Heart left ventricle (tissue), 16 donors: ENCODE results near the gene PLBD1. TPM values are rescaled to one million over a fixed set of nuclear protein-coding genes. Genes with fewer than 3 reads are reported as not detected.

Experiments used
- ATAC-seq, 4 donors: fragments of 200-7000 bp; cut with Tn5 transposase; one replicate each; pipeline ENCODE4 v1.9.1; 2020 to 2022; ENCODE audit warnings: moderate library complexity in 4 of 4, mild to moderate bottlenecking in 3 of 4, moderate number of reproducible peaks in 1 of 4
- DNase-seq, 5 donors: peaks; one replicate each; pipeline ENCODE4 v3.0.0-alpha.2; 2020
- H3K27ac ChIP-seq, 12 donors: fragments of 200-600 bp; sonication (generic) in 4 of 12; one replicate each; pipeline versions ENCODE4 v1.5.0 to v1.8.0; 2016 to 2022; ENCODE audit warnings: mild to moderate bottlenecking in 2 of 12
- H3K27me3 ChIP-seq, 9 donors: fragments of 200-600 bp; sonication (generic) in 2 of 9; one replicate each; pipeline versions ENCODE4 v1.5.1 to v1.8.0; 2016 to 2022; ENCODE audit warnings: mild to moderate bottlenecking in 3 of 9
- H3K36me3 ChIP-seq, 9 donors: fragments of 200-600 bp; sonication (generic) in 2 of 9; one replicate each; pipeline versions ENCODE4 v1.5.0 to v1.8.0; 2018 to 2022; ENCODE audit warnings: mild to moderate bottlenecking in 2 of 9
- H3K4me1 ChIP-seq, 12 donors: fragments of 200-600 bp; sonication (generic) in 4 of 12; one replicate each; pipeline versions ENCODE4 v1.5.0 to v1.8.0; 2016 to 2022; ENCODE audit warnings: mild to moderate bottlenecking in 3 of 12
- H3K4me3 ChIP-seq, 12 donors: fragments of 200-600 bp; sonication (generic) in 4 of 12; one replicate each; pipeline versions ENCODE4 v1.5.0 to v1.8.0; 2017 to 2022; ENCODE audit warnings: mild to moderate bottlenecking in 9 of 12, moderate library complexity in 4 of 12
- H3K9me3 ChIP-seq, 12 donors: fragments of 200-600 bp; sonication (generic) in 4 of 12; one replicate each; pipeline versions ENCODE4 v1.5.0 to v1.8.0; 2016 to 2022; ENCODE audit warnings: mild to moderate bottlenecking in 1 of 12
- CTCF ChIP-seq, 12 donors: fragments of 200-600 bp; sonication (generic) in 4 of 12; IDR thresholded peaks; one replicate each; pipeline versions ENCODE4 v1.5.0 to v1.8.0; 2018 to 2022; ENCODE audit warnings: antibody characterized with exemption in 12 of 12, mild to moderate bottlenecking in 5 of 12
- POLR2A ChIP-seq, 2 donors: fragments of 450-650 bp; IDR thresholded peaks; one replicate each; pipeline ENCODE4 v1.6.1; 2017; ENCODE audit warnings: antibody characterized with exemption in 2 of 2, mild to moderate bottlenecking in 2 of 2, moderate library complexity in 2 of 2
- WGBS, 4 donors: extraction: QIAGEN DNeasy Blood & Tissue Kit in 2 of 4; methylation state at CpG; one replicate each; pipeline versions ENCODE4 v1.1.5 to v1.1.7; 2013 to 2018; 5-methylcytosine and 5-hydroxymethylcytosine counted together
- intact Hi-C, 10 donors: fragments of 100-400 bp; cut with DNase I; formaldehyde crosslinking; loops; one replicate each; pipeline versions ENCODE4 v1.11.1 to v1.14.2; 2022
- polyA plus RNA-seq, 2 donors: library from polyadenylated mRNA; stranded (reverse); fragments of 200-250 nt; gene quantifications; one replicate each; pipeline ENCODE4 v1.2.3, GENCODE V29; 2013
- total RNA-seq, 9 donors: library from RNA; depleted of rRNA in 2 of 9; stranded (reverse); fragments of >200 nt in 2 of 9; fragmentation: NEBNext Ultra II Directional in 3 of 9; extraction: Animal tissue kit (Norgen Biotek cat#: 25700) in 3 of 9; gene quantifications; one replicate each; pipeline versions ENCODE4 v1.1.0 to v1.2.4, GENCODE V29; 2016 to 2023
- donor health status: ischemic (EF 13 %, LVEDD 7.1; RV severe dilation, severe dysfunction).
- donor health status: healthy with polysubstance abuse.
- donor health status: DM: no; HTN: yes; CAD: no.
- donor health status: DM: no; HTN: no; CAD: no.
- donor health status: ischemic (EF 25% LVEDD 6.9; RV normal size, moderate dysfunction).
- donor health status: ischemic (EF 25% LVEDD 5.7; RV mildly dilated, moderate dysfunction).
- donor health status: healthy.
- donor health status: DM: yes; HTN: yes; CAD: no.
- donor health status: ischemic (EF 35%, LVEDD 5.7; RV mildly dilated, moderate dysfunction).
- donor health status: nonischemic (EF 11% LVEDD 7.7; RV severe dilation, severe dysfunction).
- donor health status: DM: yes; HTN: yes; CAD: no.
- donor health status: PGD.
- donor health status: ischemic (EF 29% LVEDD 5.4; RV normal size, mild dysfunction).
- donor health status: nonischemic (EF 23%, LVEDD 6.1; RV moderate dilation, normal function).

PLBD1 gene
- total and polyA plus RNA-seq, 11 donors, result 6.0 to 49.1 (median 25.0) TPM

GRCh38 chr12:14557966-14558365 lies 9.7 kb downstream of the PLBD1 start:
- intact Hi-C loops, result no loop called here
- DNase-seq (no peak), ATAC-seq (no peak)
- peaks cover 5 to 55% (median 28%) of the 10 kb centered on the region in 12 donors for H3K4me1 ChIP-seq
- peaks cover 0 to 6% (median 0%) of the 10 kb centered on the region in 12 donors for H3K9me3 ChIP-seq
- no peaks in the 10 kb centered on the region for H3K36me3 ChIP-seq
- no peaks in the 10 kb centered on the region for H3K27me3 ChIP-seq
- 83 to 85% (median 84%) methylated on average over 8 of the region's 8 CpGs for WGBS, 4 donors
- H3K4me3 ChIP-seq, result no peak overlapping the region
- peak overlapping the region in 1 of 12 donors; percentile 72 for H3K27ac ChIP-seq
- TF ChIP-seq CTCF (IDR thresholded peaks at IDR 0.05) (no peak), POLR2A (IDR thresholded peaks at IDR 0.05) (no peak)

- Histone ChIP-seq H3K4me1 (peaks cover 0 to 41% (median 22%) of the 10 kb centered on the region in 12 donors), H3K4me3 (peak overlapping the region in 10 of 12 donors; percentile 5 to 45 (median 25)), H3K9me3 (peaks cover 0 to 6% (median 0%) of the 10 kb centered on the region in 12 donors), H3K27ac (peak overlapping the region; percentile 64 to 93 (median 84)), H3K36me3 (no peaks in the 10 kb centered on the region), H3K27me3 (no peaks in the 10 kb centered on the region)
- peak; percentile 88 to 96 (median 90) for DNase-seq
- no peak for TF ChIP-seq POLR2A (IDR thresholded peaks at IDR 0.05)
- peak in 8 of 12 donors; percentile 15 to 59 (median 36) for TF ChIP-seq CTCF (IDR thresholded peaks at IDR 0.05)
- peak; percentile 94 to 98 (median 96) for ATAC-seq
- intact Hi-C loops, result loop anchor here in 2 of 10 donors (5.0 kb wide), 1 partner anchor 58 kb away; no protein-coding TSS in a partner anchor
- 6 to 9% (median 7%) methylated on average over 9 of the region's 9 CpGs for WGBS, 4 donors
Observed at GRCh38 chr12:14554281-14555007, 13.2 kb downstream of the PLBD1 start.

- TF ChIP-seq CTCF (IDR thresholded peaks at IDR 0.05) (no peak), POLR2A (IDR thresholded peaks at IDR 0.05) (no peak)
- no peak overlapping the region for H3K4me3 ChIP-seq
- peaks cover 0 to 10% (median 4%) of the 10 kb centered on the region in 12 donors for H3K4me1 ChIP-seq
- 93 to 95% (median 94%) methylated on average over 6 of the region's 6 CpGs for WGBS, 4 donors
- H3K27me3 ChIP-seq, result no peaks in the 10 kb centered on the region
- H3K27ac ChIP-seq, result no peak overlapping the region
- intact Hi-C loops, result no loop called here
- H3K9me3 ChIP-seq, result no peaks in the 10 kb centered on the region
- DNase-seq (no peak), ATAC-seq (no peak)
- H3K36me3 ChIP-seq, result no peaks in the 10 kb centered on the region
Observed at GRCh38 chr12:14548609-14549008, 19.1 kb downstream of the PLBD1 start.

- Histone ChIP-seq H3K27me3 (no peaks in the 10 kb centered on the region), H3K4me1 (peaks cover 0 to 3% (median 0%) of the 10 kb centered on the region in 12 donors), H3K9me3 (no peaks in the 10 kb centered on the region), H3K4me3 (no peak overlapping the region), H3K36me3 (no peaks in the 10 kb centered on the region), H3K27ac (no peak overlapping the region)
- intact Hi-C loops, result no loop called here
- no peak for TF ChIP-seq POLR2A (IDR thresholded peaks at IDR 0.05)
- ATAC-seq (no peak), DNase-seq (no peak)
- WGBS, 4 donors, result 97 to 98% (median 98%) methylated on average over 4 of the region's 4 CpGs
Observed at GRCh38 chr12:14547571-14547970, 20.1 kb downstream of the PLBD1 start.
